HepG2 (cell line): ENCODE data around the gene BAZ2A. TPM values are rescaled to one million over a fixed set of nuclear protein-coding genes. Genes with fewer than 3 reads are reported as not detected.

Experiments
- ATAC-seq: fragments of 200-7000 bp; cut with Tn5 transposase; 3 replicates; pipeline ENCODE4 v1.9.1; 2020; ENCODE audit warnings: mild to moderate bottlenecking, moderate library complexity
- BruUV-seq: library from RNA; stranded (reverse); fragments of 400-500 nt; replicated peaks from 2 replicates; lab custom pipeline; 2021; lab: Mats Ljungman, UMichigan
- CTCF ChIA-PET: fragments of 300-600 bp; formaldehyde crosslinking; extraction: SDS; loops from one replicate; lab custom pipeline; 2021; ENCODE audit warnings: low total read pairs, inconsistent platforms, low intra/inter-chr PET ratio; lab: Yijun Ruan, JAX
- POLR2A ChIA-PET: fragments of 350-600 bp; sonication (Branson Sonifier 250); formaldehyde crosslinking; loops from one replicate; lab custom pipeline; 2020; ENCODE audit warnings: antibody characterized with exemption, inconsistent platforms; lab: Yijun Ruan, JAX
- DNase-seq: peaks from one replicate; pipeline ENCODE4 v3.0.0-alpha.2; 2015; ENCODE audit warnings: low spot score
- FAIRE-seq: peaks from 3 replicates; lab custom pipeline; 2011; peaks lifted over from hg19 to GRCh38; lab: Jason Lieb, UNC
- H2AFZ ChIP-seq: one replicate; pipeline ENCODE4 v1.6.1; 2011; ENCODE audit warnings: low read length, inconsistent platforms
- H3K27ac ChIP-seq: fragments of 300-600 bp; 3 replicates; pipeline ENCODE4 v1.8.0; 2011; ENCODE audit warnings: mixed run types, mild to moderate bottlenecking, mixed read lengths, low read length, inconsistent platforms; ENCODE audit not compliant: insufficient read depth; ENCODE audit errors: extremely low read length
- H3K27me3 ChIP-seq, 2 experiments: fragments of 200-600 bp in 1 of 2; 2 replicates in 1 of 2; 3 replicates in 1 of 2; pipeline versions ENCODE4 v1.6.0 to v1.8.0; 2011; ENCODE audit warnings: low read length in 2 of 2, mild to moderate bottlenecking in 2 of 2, moderate library complexity in 2 of 2, inconsistent platforms in 1 of 2; ENCODE audit not compliant: insufficient read depth in 2 of 2, control insufficient read depth in 1 of 2
- H3K36me3 ChIP-seq, 2 experiments: fragments of 200-600 bp in 1 of 2; replicated peaks in 1 of 2; 2 replicates in 1 of 2; 3 replicates in 1 of 2; pipeline versions ENCODE4 v1.5.1 to v1.8.0; 2011; ENCODE audit warnings: low read length in 2 of 2, inconsistent platforms in 1 of 2; ENCODE audit not compliant: insufficient read depth in 2 of 2, control insufficient read depth in 1 of 2
- H3K4me1 ChIP-seq: 2 replicates; pipeline ENCODE4 v1.5.1; 2012; ENCODE audit warnings: low read length, inconsistent platforms; ENCODE audit not compliant: insufficient read depth
- H3K4me2 ChIP-seq: 2 replicates; pipeline ENCODE4 v1.6.0; 2011; ENCODE audit warnings: low read depth, low read length, inconsistent platforms
- H3K4me3 ChIP-seq, 3 experiments: fragments of 200-600 bp in 1 of 3; sonication (generic), shearing (Covaris generic) in 1 of 3; replicated peaks in 1 of 3; 2 replicates each; pipeline ENCODE4 v1.5.1; 2011 to 2016; ENCODE audit warnings: low read length in 3 of 3, inconsistent platforms in 2 of 3, low read depth in 2 of 3, mild to moderate bottlenecking in 2 of 3, control low read depth in 1 of 3, mixed read lengths in 1 of 3; ENCODE audit not compliant: insufficient read depth in 1 of 3
- H3K79me2 ChIP-seq: one replicate; pipeline ENCODE4 v1.6.1; 2011; ENCODE audit warnings: low read length, inconsistent platforms; ENCODE audit not compliant: insufficient read depth
- H3K9ac ChIP-seq: 2 replicates; pipeline ENCODE4 v1.6.0; 2011; ENCODE audit warnings: mild to moderate bottlenecking, low read depth, low read length, inconsistent platforms; ENCODE audit not compliant: insufficient read depth
- H3K9me3 ChIP-seq: 2 replicates; pipeline ENCODE4 v1.5.1; 2012; ENCODE audit warnings: mild to moderate bottlenecking, low read length
- H4K20me1 ChIP-seq: 2 replicates; pipeline ENCODE4 v1.6.0; 2011; ENCODE audit warnings: inconsistent platforms, mild to moderate bottlenecking, low read length, moderate library complexity; ENCODE audit not compliant: insufficient read depth
- DMAP1 ChIP-seq: IDR thresholded peaks from 2 replicates; pipeline ENCODE4 v1.6.1; 2016
- HOXA5 ChIP-seq: sonication (generic); formaldehyde crosslinking; IDR thresholded peaks from 2 replicates; pipeline ENCODE4 v1.4.0; 2020; ENCODE audit warnings: missing genetic modification reagents
- MBD4 ChIP-seq: IDR thresholded peaks from 2 replicates; pipeline ENCODE4 v1.6.1; 2012; ENCODE audit warnings: low read length, inconsistent platforms, borderline replicate concordance
- PAF1 ChIP-seq: IDR thresholded peaks from 2 replicates; pipeline ENCODE4 v1.6.1; 2016; ENCODE audit warnings: missing genetic modification reagents, missing compliant biosample characterization
- REPIN1 ChIP-seq: sonication (generic); formaldehyde crosslinking; IDR thresholded peaks from 2 replicates; pipeline ENCODE4 v1.8.0; 2022; ENCODE audit warnings: missing genetic modification reagents, low read depth, mild to moderate bottlenecking, borderline replicate concordance
- SYNCRIP ChIP-seq: fragments of 200-400 bp; formaldehyde crosslinking; IDR thresholded peaks from 2 replicates; pipeline ENCODE4 v1.6.1; 2018; ENCODE audit warnings: mild to moderate bottlenecking, low read depth, low read length; ENCODE audit not compliant: insufficient read depth
- TARDBP ChIP-seq: sonication (generic); formaldehyde crosslinking; IDR thresholded peaks from 2 replicates; pipeline ENCODE4 v1.8.0; 2022; ENCODE audit warnings: mild to moderate bottlenecking, missing genetic modification reagents
- ZNF441 ChIP-seq: sonication (generic); formaldehyde crosslinking; IDR thresholded peaks from 2 replicates; pipeline ENCODE4 v1.7.0; 2021; ENCODE audit warnings: missing genetic modification reagents, borderline replicate concordance
- ZNF546 ChIP-seq: sonication (generic); formaldehyde crosslinking; conservative IDR thresholded peaks from 2 replicates; pipeline ENCODE4 v1.8.1; 2023; ENCODE audit warnings: mild to moderate bottlenecking, missing genetic modification reagents
- WGBS: methylation state at CpG from one replicate; pipeline ENCODE4 v1.1.6; 2017; ENCODE audit warnings: low lambda C conversion rate; 5-methylcytosine and 5-hydroxymethylcytosine counted together
- in situ Hi-C: cut with HindIII; loops from 2 replicates; pipeline ENCODE4 v1.10.0; 2017; ENCODE audit warnings: low pct_unique_long_range_greater_than_20kb; ENCODE audit not compliant: extremely low pct_ligation_motif_present
- intact Hi-C: fragments of 100-400 bp; cut with micrococcal nuclease; formaldehyde crosslinking; loops from one replicate; pipeline ENCODE4 v1.10.0; 2022; ENCODE audit not compliant: unreplicated experiment
- polyA plus RNA-seq, 8 experiments: library from polyadenylated mRNA; depleted of rRNA in 3 of 8; stranded (reverse) in 7 of 8; unstranded in 1 of 8; fragments of >200 nt; fragmentation: Illumina TruSeq in 4 of 8; extraction: Trizol in 4 of 8; gene quantifications; 2 replicates each; pipeline versions ENCODE4 v1.2.1 to v1.2.3, GENCODE V29; 2011 to 2016; ENCODE audit warnings: low read depth in 4 of 8, missing spikeins in 1 of 8, mixed read lengths in 1 of 8; ENCODE audit not compliant: insufficient read depth in 1 of 8
- total RNA-seq, 5 experiments: library from RNA; depleted of rRNA; stranded (reverse); fragments of >200 nt; fragmentation: Illumina TruSeq; extraction: Trizol; gene quantifications; 2 replicates each; pipeline ENCODE4 v1.2.3, GENCODE V29; 2016; ENCODE audit warnings: low read depth in 1 of 5
- TF ChIP-seq, protein P1 (sequence below), 2 experiments: sonication (generic) in 1 of 2; formaldehyde crosslinking in 1 of 2; IDR thresholded peaks; 2 replicates each; pipeline versions ENCODE4 v1.4.0 to v1.6.1; 2016 to 2020; ENCODE audit warnings: borderline replicate concordance in 1 of 2, low read depth in 1 of 2, mild to moderate bottlenecking in 1 of 2, missing genetic modification reagents in 1 of 2
- TF ChIP-seq, protein P2 (sequence below): sonication (generic); formaldehyde crosslinking; IDR thresholded peaks from 2 replicates; pipeline ENCODE4 v1.4.0; 2020; ENCODE audit warnings: mild to moderate bottlenecking, missing genetic modification reagents
- TF ChIP-seq, protein P3 (sequence below): sonication (generic); formaldehyde crosslinking; IDR thresholded peaks from 2 replicates; pipeline ENCODE4 v1.5.0; 2020; ENCODE audit warnings: missing genetic modification reagents
- TF ChIP-seq, protein P4 (sequence below): sonication (generic); formaldehyde crosslinking; IDR thresholded peaks from 2 replicates; pipeline ENCODE4 v1.5.0; 2020; ENCODE audit warnings: mild to moderate bottlenecking, missing genetic modification reagents
- TF ChIP-seq, protein P5 (sequence below): sonication (generic); formaldehyde crosslinking; IDR thresholded peaks from 2 replicates; pipeline ENCODE4 v1.8.0; 2022; ENCODE audit warnings: mild to moderate bottlenecking, missing genetic modification reagents, moderate library complexity

The BAZ2A gene
- total and polyA plus RNA-seq, 2 of the 13 experiments (the other 11 are each of a cell fraction or from before 2014, with no cell fraction given): 21.8 to 73.5 TPM

DNA sequence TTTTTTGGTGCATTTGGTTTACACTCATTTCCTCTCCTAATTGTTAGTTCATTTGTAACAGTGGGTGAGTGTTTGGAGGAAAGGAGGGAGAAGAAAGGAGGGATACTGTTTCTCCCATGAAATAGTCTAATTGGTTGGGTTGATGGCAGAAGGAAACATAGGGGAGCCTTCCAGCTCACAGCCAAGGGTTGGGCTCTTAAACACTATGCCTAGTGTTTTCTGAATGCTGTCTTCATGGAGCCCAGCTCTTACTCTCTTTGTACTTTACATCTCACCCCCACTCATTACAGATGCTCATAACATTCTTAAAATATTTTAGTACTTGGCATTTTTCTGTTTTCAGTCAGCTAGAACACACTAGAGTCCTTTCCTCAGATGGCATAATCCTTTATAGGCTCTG lies 38.2 kb downstream of the BAZ2A start (continued):
- TF ChIP-seq, protein P1, sequence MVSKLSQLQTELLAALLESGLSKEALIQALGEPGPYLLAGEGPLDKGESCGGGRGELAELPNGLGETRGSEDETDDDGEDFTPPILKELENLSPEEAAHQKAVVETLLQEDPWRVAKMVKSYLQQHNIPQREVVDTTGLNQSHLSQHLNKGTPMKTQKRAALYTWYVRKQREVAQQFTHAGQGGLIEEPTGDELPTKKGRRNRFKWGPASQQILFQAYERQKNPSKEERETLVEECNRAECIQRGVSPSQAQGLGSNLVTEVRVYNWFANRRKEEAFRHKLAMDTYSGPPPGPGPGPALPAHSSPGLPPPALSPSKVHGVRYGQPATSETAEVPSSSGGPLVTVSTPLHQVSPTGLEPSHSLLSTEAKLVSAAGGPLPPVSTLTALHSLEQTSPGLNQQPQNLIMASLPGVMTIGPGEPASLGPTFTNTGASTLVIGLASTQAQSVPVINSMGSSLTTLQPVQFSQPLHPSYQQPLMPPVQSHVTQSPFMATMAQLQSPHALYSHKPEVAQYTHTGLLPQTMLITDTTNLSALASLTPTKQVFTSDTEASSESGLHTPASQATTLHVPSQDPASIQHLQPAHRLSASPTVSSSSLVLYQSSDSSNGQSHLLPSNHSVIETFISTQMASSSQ (IDR thresholded peaks at IDR 0.05; ENCODE audit: low read depth): no peak
- TF ChIP-seq, protein P1 (CRISPR knock-in tag; IDR thresholded peaks at IDR 0.05; ENCODE audit: borderline replicate concordance): no peak
- TF ChIP-seq ZNF441 (CRISPR knock-in tag): no peak

DNA sequence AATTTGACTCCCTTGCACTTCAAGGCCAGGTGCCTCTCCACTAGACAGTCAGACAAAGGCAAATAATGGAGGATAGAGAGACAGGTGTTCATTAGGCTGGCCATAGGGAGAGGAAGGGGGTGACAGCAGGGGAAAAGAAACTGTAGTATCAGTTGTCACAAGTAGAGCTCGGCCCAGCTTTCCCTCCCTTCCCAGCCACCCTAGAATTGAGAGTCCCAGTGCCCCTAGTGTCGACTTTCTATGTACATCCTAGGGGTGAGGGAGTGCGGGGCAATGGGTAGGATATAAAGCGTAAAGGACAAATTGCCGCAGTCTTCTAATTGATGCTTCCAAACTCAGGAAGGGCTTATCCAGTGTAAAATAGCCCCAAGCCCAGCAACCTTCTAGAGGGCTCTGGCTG lies 39.0 kb downstream of the BAZ2A start:
- DNase-seq (no peak), FAIRE-seq (no peak), ATAC-seq (peak; percentile 15; the same call in 2 of the 3 replicates)
- no peaks in the 10 kb centered on the region for H3K9me3 ChIP-seq
- H3K36me3 ChIP-seq: no peaks in the 10 kb centered on the region; a peak in 1 of 5 replicates
- no peaks in the 10 kb centered on the region for H3K4me1 ChIP-seq
- intact Hi-C loops (no loop called here), in situ Hi-C loops (no loop called here)
- no peak overlapping the region for H3K4me3 ChIP-seq
- no peaks in the 10 kb centered on the region for H3K79me2 ChIP-seq
- CTCF ChIA-PET: no interaction called here
- H3K9ac ChIP-seq: no peak overlapping the region
- H2AFZ ChIP-seq: no peak overlapping the region
- H4K20me1 ChIP-seq: no peaks in the 10 kb centered on the region
- POLR2A ChIA-PET: no interaction called here
- H3K27ac ChIP-seq: no peak overlapping the region
- no peak overlapping the region for H3K4me2 ChIP-seq
- 64% methylated on average over 5 of the region's 5 CpGs for whole genome bisulfite sequencing
- no peaks in the 10 kb centered on the region for H3K27me3 ChIP-seq
- no TSS peak for BruUV-seq
- no peak for TF ChIP-seq ZNF546 (CRISPR knock-in tag)
- no peak for TF ChIP-seq PAF1
- TF ChIP-seq REPIN1 (CRISPR knock-in tag): no peak
- TF ChIP-seq HOXA5 (CRISPR knock-in tag): no peak
- TF ChIP-seq SYNCRIP: no peak
- TF ChIP-seq, protein P2, sequence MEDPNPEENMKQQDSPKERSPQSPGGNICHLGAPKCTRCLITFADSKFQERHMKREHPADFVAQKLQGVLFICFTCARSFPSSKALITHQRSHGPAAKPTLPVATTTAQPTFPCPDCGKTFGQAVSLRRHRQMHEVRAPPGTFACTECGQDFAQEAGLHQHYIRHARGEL (CRISPR knock-in tag): no peak
- TF ChIP-seq, protein P3, sequence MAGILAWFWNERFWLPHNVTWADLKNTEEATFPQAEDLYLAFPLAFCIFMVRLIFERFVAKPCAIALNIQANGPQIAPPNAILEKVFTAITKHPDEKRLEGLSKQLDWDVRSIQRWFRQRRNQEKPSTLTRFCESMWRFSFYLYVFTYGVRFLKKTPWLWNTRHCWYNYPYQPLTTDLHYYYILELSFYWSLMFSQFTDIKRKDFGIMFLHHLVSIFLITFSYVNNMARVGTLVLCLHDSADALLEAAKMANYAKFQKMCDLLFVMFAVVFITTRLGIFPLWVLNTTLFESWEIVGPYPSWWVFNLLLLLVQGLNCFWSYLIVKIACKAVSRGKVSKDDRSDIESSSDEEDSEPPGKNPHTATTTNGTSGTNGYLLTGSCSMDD (CRISPR knock-in tag): no peak
- TF ChIP-seq DMAP1 (CRISPR knock-in tag): no peak
- no peak for TF ChIP-seq MBD4
- TF ChIP-seq TARDBP (CRISPR knock-in tag): no peak
- TF ChIP-seq, protein P4, sequence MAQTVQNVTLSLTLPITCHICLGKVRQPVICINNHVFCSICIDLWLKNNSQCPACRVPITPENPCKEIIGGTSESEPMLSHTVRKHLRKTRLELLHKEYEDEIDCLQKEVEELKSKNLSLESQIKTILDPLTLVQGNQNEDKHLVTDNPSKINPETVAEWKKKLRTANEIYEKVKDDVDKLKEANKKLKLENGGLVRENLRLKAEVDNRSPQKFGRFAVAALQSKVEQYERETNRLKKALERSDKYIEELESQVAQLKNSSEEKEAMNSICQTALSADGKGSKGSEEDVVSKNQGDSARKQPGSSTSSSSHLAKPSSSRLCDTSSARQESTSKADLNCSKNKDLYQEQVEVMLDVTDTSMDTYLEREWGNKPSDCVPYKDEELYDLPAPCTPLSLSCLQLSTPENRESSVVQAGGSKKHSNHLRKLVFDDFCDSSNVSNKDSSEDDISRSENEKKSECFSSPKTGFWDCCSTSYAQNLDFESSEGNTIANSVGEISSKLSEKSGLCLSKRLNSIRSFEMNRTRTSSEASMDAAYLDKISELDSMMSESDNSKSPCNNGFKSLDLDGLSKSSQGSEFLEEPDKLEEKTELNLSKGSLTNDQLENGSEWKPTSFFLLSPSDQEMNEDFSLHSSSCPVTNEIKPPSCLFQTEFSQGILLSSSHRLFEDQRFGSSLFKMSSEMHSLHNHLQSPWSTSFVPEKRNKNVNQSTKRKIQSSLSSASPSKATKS: no peak
- TF ChIP-seq, protein P5, sequence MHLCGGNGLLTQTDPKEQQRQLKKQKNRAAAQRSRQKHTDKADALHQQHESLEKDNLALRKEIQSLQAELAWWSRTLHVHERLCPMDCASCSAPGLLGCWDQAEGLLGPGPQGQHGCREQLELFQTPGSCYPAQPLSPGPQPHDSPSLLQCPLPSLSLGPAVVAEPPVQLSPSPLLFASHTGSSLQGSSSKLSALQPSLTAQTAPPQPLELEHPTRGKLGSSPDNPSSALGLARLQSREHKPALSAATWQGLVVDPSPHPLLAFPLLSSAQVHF: no peak
